Gastroesophageal sphincter (tissue), 4 donors: ENCODE results near the gene RNU5D-1. TPM values are rescaled to one million over a fixed set of nuclear protein-coding genes. Genes with fewer than 3 reads are reported as not detected.

Experiments used
- ATAC-seq: fragments of 150-250 bp; one replicate; pipeline ENCODE4 v1.9.1; 2016; ENCODE audit warnings: mild to moderate bottlenecking, moderate library complexity
- H3K27ac ChIP-seq, 4 donors: fragments of 200-600 bp; sonication (generic) in 3 of 4; 1 replicate in 3 of 4; 2 replicates in 1 of 4; pipeline ENCODE4 v1.5.1; 2016 to 2019
- H3K27me3 ChIP-seq: fragments of 200-600 bp; sonication (generic); one replicate; pipeline ENCODE4 v1.5.1; 2019
- H3K36me3 ChIP-seq, 2 donors: fragments of 200-600 bp; sonication (generic); one replicate each; pipeline ENCODE4 v1.5.1; 2019; ENCODE audit warnings: control low read depth in 1 of 2
- H3K4me1 ChIP-seq, 3 donors: fragments of 200-600 bp; sonication (generic); 1 replicate in 2 of 3; 2 replicates in 1 of 3; pipeline ENCODE4 v1.5.1; 2016 to 2019; ENCODE audit warnings: control low read depth in 2 of 3
- H3K4me3 ChIP-seq, 2 donors: fragments of 200-600 bp; sonication (generic); one replicate each; pipeline ENCODE4 v1.5.1; 2019; ENCODE audit warnings: mild to moderate bottlenecking in 1 of 2, moderate library complexity in 1 of 2
- H3K9me3 ChIP-seq, 3 donors: fragments of 200-600 bp; sonication (generic); one replicate each; pipeline ENCODE4 v1.5.1; 2017 to 2019; ENCODE audit warnings: control low read depth in 2 of 3
- EP300 ChIP-seq: sonication (generic); formaldehyde crosslinking; IDR thresholded peaks from one replicate; pipeline ENCODE4 v1.6.1; 2017; ENCODE audit warnings: antibody characterized with exemption, mild to moderate bottlenecking
- POLR2A ChIP-seq, 2 donors: fragments of 450-650 bp; IDR thresholded peaks; one replicate each; pipeline ENCODE4 v1.6.1; 2017; ENCODE audit warnings: antibody characterized with exemption in 2 of 2, mild to moderate bottlenecking in 2 of 2, moderate library complexity in 1 of 2
- POLR2AphosphoS5 ChIP-seq: sonication (generic); formaldehyde crosslinking; IDR thresholded peaks from one replicate; pipeline ENCODE4 v1.6.1; 2017; ENCODE audit warnings: antibody characterized with exemption
- WGBS, 2 donors: methylation state at CpG; one replicate each; pipeline ENCODE4 v1.1.5; 2018; ENCODE audit warnings: low coverage in 1 of 2; 5-methylcytosine and 5-hydroxymethylcytosine counted together
- total RNA-seq, 4 donors: library from RNA; depleted of rRNA; stranded (reverse); fragments of >200 nt; gene quantifications; one replicate each; pipeline ENCODE4 v1.1.0, GENCODE V29; 2016
- TF ChIP-seq, protein P1 (sequence below), 4 experiments: fragments of 200-600 bp in 2 of 4; fragments of 450-650 bp in 2 of 4; sonication (generic) in 1 of 4; IDR thresholded peaks; one replicate each; pipeline ENCODE4 v1.5.1; 2017 to 2019; ENCODE audit warnings: antibody characterized with exemption in 4 of 4, mild to moderate bottlenecking in 2 of 4, moderate library complexity in 2 of 4

Gene RNU5D-1
- total RNA-seq, 4 donors from 2014 or later: not detected

DNA sequence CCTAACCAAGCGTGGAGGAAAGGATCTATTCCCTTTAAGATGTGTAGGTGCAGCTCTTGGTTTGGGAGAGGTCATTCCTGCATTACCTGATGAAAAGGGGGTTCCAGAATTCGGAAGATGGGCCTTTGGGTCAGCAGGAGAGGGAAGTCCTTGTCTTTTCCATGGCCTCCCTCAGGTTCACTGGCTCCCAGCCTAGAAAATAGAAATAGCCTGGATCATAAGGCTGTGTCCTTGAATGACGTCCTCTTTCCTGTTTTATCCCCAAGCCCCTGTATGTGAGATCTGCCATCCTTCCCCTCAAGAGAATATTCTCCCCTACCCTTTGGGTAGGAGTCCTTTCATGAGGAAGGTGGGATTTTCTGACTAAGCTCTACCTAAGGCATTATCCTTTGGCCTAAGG, 29.9 kb upstream of the RNU5D-1 start:
- TF ChIP-seq POLR2AphosphoS5 (no peak), EP300 (no peak), POLR2A (IDR thresholded peaks at IDR 0.05) (no peak)
- TF ChIP-seq, protein P1, sequence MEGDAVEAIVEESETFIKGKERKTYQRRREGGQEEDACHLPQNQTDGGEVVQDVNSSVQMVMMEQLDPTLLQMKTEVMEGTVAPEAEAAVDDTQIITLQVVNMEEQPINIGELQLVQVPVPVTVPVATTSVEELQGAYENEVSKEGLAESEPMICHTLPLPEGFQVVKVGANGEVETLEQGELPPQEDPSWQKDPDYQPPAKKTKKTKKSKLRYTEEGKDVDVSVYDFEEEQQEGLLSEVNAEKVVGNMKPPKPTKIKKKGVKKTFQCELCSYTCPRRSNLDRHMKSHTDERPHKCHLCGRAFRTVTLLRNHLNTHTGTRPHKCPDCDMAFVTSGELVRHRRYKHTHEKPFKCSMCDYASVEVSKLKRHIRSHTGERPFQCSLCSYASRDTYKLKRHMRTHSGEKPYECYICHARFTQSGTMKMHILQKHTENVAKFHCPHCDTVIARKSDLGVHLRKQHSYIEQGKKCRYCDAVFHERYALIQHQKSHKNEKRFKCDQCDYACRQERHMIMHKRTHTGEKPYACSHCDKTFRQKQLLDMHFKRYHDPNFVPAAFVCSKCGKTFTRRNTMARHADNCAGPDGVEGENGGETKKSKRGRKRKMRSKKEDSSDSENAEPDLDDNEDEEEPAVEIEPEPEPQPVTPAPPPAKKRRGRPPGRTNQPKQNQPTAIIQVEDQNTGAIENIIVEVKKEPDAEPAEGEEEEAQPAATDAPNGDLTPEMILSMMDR (IDR thresholded peaks at IDR 0.05): no peak
- no peak overlapping the region for H3K27ac ChIP-seq
- H3K4me1 ChIP-seq: no peaks in the 10 kb centered on the region
- no peaks in the 10 kb centered on the region for H3K27me3 ChIP-seq
- no peaks in the 10 kb centered on the region for H3K36me3 ChIP-seq
- 94 to 100% methylated on average over 2 of the region's 3 CpGs for WGBS, 2 donors
- ATAC-seq: no peak
- H3K4me3 ChIP-seq: no peak overlapping the region
- no peaks in the 10 kb centered on the region for H3K9me3 ChIP-seq

DNA sequence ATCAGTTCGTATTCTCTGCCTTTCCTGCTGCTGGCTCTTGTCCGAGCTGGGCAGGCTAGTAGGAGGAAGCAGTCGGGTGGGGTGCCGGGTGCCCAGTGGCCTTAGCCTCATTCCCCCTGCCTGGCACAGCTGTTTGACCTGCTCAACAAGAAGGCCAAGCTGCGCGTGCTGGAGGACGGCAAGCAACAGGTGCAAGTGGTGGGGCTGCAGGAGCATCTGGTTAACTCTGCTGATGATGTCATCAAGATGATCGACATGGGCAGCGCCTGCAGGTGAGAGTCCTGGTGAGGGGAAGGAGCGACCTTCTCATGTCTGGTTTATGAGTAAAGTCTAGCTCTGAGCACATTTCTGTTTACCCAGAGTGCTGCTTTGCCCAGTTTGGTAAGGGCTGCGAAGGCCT, 28.1 kb upstream of the RNU5D-1 start:
- WGBS, 2 donors: 33 to 89% methylated on average over 2 to 5 of the region's 11 CpGs
- H3K4me3 ChIP-seq: no peak overlapping the region
- no peak for ATAC-seq

DNA sequence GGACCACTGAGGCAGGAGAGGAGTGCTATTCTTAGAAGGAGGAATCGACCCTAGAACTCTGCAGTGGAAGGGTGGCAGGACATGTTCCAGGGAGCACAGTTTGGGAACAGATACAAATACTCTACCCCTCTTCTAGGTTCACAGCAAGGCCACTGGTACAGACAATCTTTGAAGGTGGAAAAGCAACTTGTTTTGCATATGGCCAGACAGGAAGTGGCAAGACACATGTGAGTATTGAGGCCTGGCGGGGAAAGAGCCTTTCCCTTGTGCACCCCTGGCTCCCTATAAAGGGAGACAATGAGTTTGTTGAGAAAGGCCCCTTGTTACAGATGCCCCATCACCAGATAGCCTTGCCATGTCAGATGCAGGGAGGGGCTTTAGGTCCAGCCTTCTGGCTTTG, 26.4 kb upstream of the RNU5D-1 start:
- Histone ChIP-seq H3K36me3 (no peaks in the 10 kb centered on the region), H3K4me3 (no peak overlapping the region), H3K9me3 (no peaks in the 10 kb centered on the region), H3K4me1 (no peaks in the 10 kb centered on the region), H3K27ac (no peak overlapping the region), H3K27me3 (no peaks in the 10 kb centered on the region)
- no peak for ATAC-seq
- 100% methylated on average over 1 of the region's 2 CpGs; no CpG with 5 or more reads in 1 of the 2 donors for WGBS, 2 donors
- TF ChIP-seq, protein P1 (IDR thresholded peaks at IDR 0.05): no peak
- TF ChIP-seq POLR2AphosphoS5 (no peak), EP300 (no peak), POLR2A (IDR thresholded peaks at IDR 0.05) (no peak)

More for the DNA sequence above, 28.1 kb upstream of the RNU5D-1 start:
- Histone ChIP-seq H3K36me3 (no peaks in the 10 kb centered on the region), H3K4me1 (no peaks in the 10 kb centered on the region), H3K9me3 (no peaks in the 10 kb centered on the region), H3K27me3 (no peaks in the 10 kb centered on the region), H3K27ac (no peak overlapping the region)
- no peak for TF ChIP-seq POLR2A (IDR thresholded peaks at IDR 0.05)
- TF ChIP-seq, protein P1 (IDR thresholded peaks at IDR 0.05): no peak

DNA sequence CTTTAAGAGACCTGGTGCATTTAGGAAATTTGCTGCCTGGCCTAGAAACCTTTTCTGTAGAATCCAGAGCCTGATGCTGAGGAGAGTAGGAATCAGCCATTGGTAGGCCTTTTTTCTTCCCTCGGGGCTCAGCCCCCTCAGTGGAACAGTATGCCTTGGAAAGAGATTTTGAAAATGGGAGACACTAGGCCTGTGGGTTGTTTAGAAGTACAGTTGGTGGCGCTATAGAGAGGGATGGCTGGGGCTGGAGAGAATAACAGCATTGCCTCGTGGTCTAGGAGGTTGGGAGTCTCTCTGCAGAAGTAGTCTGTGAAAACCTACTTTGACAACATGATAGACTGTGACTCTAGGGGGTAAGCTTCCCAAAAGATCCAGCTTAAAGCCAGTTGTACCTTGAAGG, 16.9 kb upstream of the RNU5D-1 start:
- Histone ChIP-seq H3K4me1 (no peaks in the 10 kb centered on the region), H3K4me3 (no peak overlapping the region), H3K27ac (no peak overlapping the region), H3K36me3 (no peaks in the 10 kb centered on the region), H3K9me3 (no peaks in the 10 kb centered on the region), H3K27me3 (no peaks in the 10 kb centered on the region)
- ATAC-seq: no peak
- WGBS, 2 donors: 84 to 100% methylated on average over 2 to 3 of the region's 3 CpGs
- TF ChIP-seq POLR2A (IDR thresholded peaks at IDR 0.05): no peak
- no peak for TF ChIP-seq EP300
- TF ChIP-seq, protein P1 (IDR thresholded peaks at IDR 0.05): no peak
- TF ChIP-seq POLR2AphosphoS5: no peak

DNA sequence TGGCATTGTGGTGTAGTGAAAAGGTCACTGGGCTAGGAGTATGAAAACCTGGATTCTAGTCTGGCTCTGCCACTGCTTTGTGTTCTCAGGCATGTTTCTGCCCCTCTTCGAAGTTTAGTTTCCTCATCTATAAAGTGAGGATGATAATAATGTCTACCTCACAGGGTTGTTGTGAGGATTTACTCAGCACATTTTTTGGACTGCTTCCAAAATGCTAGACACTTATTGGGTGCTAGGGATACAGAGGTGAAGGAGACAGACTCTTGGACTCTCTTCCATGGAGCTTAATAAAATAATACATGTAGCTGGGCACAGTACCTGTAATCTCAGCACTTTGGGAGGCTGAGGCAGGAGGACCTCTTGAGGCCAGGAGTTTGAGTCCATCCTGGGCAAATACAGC, 12.2 kb upstream of the RNU5D-1 start:
- WGBS, 2 donors: 67 to 77% methylated on average over 1 of the region's 1 CpG
- Histone ChIP-seq H3K9me3 (no peaks in the 10 kb centered on the region), H3K4me3 (no peak overlapping the region), H3K27me3 (no peaks in the 10 kb centered on the region), H3K36me3 (no peaks in the 10 kb centered on the region), H3K4me1 (peaks cover 0 to 12% (median 4%) of the 10 kb centered on the region in 3 donors), H3K27ac (no peak overlapping the region)
- no peak for ATAC-seq
- no peak for TF ChIP-seq POLR2AphosphoS5
- TF ChIP-seq, protein P1 (IDR thresholded peaks at IDR 0.05): no peak
- TF ChIP-seq POLR2A (IDR thresholded peaks at IDR 0.05): no peak
- no peak for TF ChIP-seq EP300
